B cell (primary cell): ENCODE results near the gene RAD50. TPM values are rescaled to one million over a fixed set of nuclear protein-coding genes. Genes with fewer than 3 reads are reported as not detected.
"Not testable (repeated sequence)": the region's sequence is repeated elsewhere in the genome, so short reads cannot be mapped to it uniquely, and the experiment has no call there.

Experiments used
- ATAC-seq: fragments of 200-7000 bp; cut with Tn5 transposase; one replicate; pipeline ENCODE4 v1.10.0; 2021; ENCODE audit warnings: low read depth, mild to moderate bottlenecking, moderate number of reproducible peaks, moderate library complexity
- CTCF ChIA-PET: fragments of 350-600 bp; sonication (Branson Sonifier 250); formaldehyde crosslinking; loops from one replicate; lab custom pipeline; 2021; ENCODE audit warnings: antibody characterized with exemption, inconsistent platforms; lab: Charles Lee
- POLR2A ChIA-PET: fragments of 350-600 bp; sonication (Branson Sonifier 250); formaldehyde crosslinking; loops from one replicate; lab custom pipeline; 2021; ENCODE audit warnings: antibody characterized with exemption; lab: Charles Lee
- DNase-seq: peaks from one replicate; pipeline ENCODE4 v3.0.0; 2013
- H2AFZ ChIP-seq: 2 replicates; pipeline ENCODE4 v1.6.1; 2012; ENCODE audit warnings: mild to moderate bottlenecking, low read depth, low read length; ENCODE audit not compliant: insufficient read depth, poor library complexity, severe bottlenecking
- H3K27ac ChIP-seq, 2 donors: 1 replicate in 1 of 2; 2 replicates in 1 of 2; pipeline ENCODE4 v1.5.1; 2012 to 2013; ENCODE audit warnings: low read length in 2 of 2, mild to moderate bottlenecking in 2 of 2, moderate library complexity in 1 of 2
- H3K27me3 ChIP-seq, 4 experiments: fragments of 200-600 bp in 1 of 4; sonication (generic) in 1 of 4; replicated peaks in 1 of 4; 1 replicate in 2 of 4; 2 replicates in 2 of 4; pipeline versions ENCODE4 v1.6.1 to v1.7.0; 2013 to 2016; ENCODE audit warnings: low read length in 3 of 4, mild to moderate bottlenecking in 2 of 4, mixed read lengths in 1 of 4, moderate library complexity in 1 of 4; ENCODE audit not compliant: insufficient read depth in 4 of 4, control insufficient read depth in 3 of 4; ENCODE audit errors: control extremely low read depth in 1 of 4
- H3K36me3 ChIP-seq, 2 experiments: replicated peaks in 1 of 2; 1 replicate in 1 of 2; 2 replicates in 1 of 2; pipeline versions ENCODE4 v1.6.1 to v1.7.1; 2013; ENCODE audit warnings: low read length in 1 of 2; ENCODE audit not compliant: insufficient read depth in 2 of 2, control insufficient read depth in 1 of 2; ENCODE audit errors: control extremely low read depth in 1 of 2, extremely low read depth in 1 of 2
- H3K4me1 ChIP-seq, 2 donors: fragments of 200-600 bp in 1 of 2; sonication (generic) in 1 of 2; 1 replicate in 1 of 2; 2 replicates in 1 of 2; pipeline versions ENCODE4 v1.5.1 to v1.6.1; 2013 to 2017; ENCODE audit warnings: low read length in 2 of 2; ENCODE audit not compliant: control insufficient read depth in 2 of 2, insufficient read depth in 2 of 2
- H3K4me2 ChIP-seq: replicated peaks from 2 replicates; pipeline ENCODE3; 2012; ENCODE audit warnings: mild to moderate bottlenecking, low read depth, low read length; ENCODE audit not compliant: poor library complexity, severe bottlenecking
- H3K4me3 ChIP-seq, 5 experiments: fragments of 200-600 bp in 1 of 5; sonication (generic) in 1 of 5; 1 replicate in 3 of 5; 2 replicates in 2 of 5; pipeline versions ENCODE4 v1.5.1 to v1.7.0; 2011 to 2016; ENCODE audit warnings: low read length in 4 of 5, mild to moderate bottlenecking in 4 of 5, low read depth in 2 of 5, control low read depth in 1 of 5, moderate library complexity in 1 of 5; ENCODE audit not compliant: insufficient read depth in 1 of 5; ENCODE audit errors: control extremely low read depth in 1 of 5, extremely low read depth in 1 of 5
- H3K79me2 ChIP-seq: fragments of 200-600 bp; sonication (generic); one replicate; pipeline ENCODE4 v1.6.0; 2016; ENCODE audit warnings: low read length; ENCODE audit not compliant: control insufficient read depth, insufficient read depth
- H3K9ac ChIP-seq: fragments of 200-600 bp; sonication (generic); 2 replicates; pipeline ENCODE4 v1.6.1; 2017; ENCODE audit warnings: mild to moderate bottlenecking, low read length, moderate library complexity
- H3K9me3 ChIP-seq, 3 donors: one replicate each; pipeline versions ENCODE4 v1.6.1 to v1.7.1; 2013; ENCODE audit warnings: low read length in 2 of 3; ENCODE audit not compliant: control insufficient read depth in 2 of 3, insufficient read depth in 1 of 3; ENCODE audit errors: control extremely low read depth in 1 of 3
- H4K20me1 ChIP-seq: 2 replicates; pipeline ENCODE4 v1.6.0; 2012; ENCODE audit warnings: mild to moderate bottlenecking, low read length; ENCODE audit not compliant: insufficient read depth, control insufficient read depth, poor library complexity, severe bottlenecking
- H3K27ac Mint-ChIP-seq: one replicate; pipeline ENCODE4 v1.8.0; 2021; ENCODE audit warnings: mixed read lengths
- H3K27me3 Mint-ChIP-seq: one replicate; pipeline ENCODE4 v1.8.0; 2021; ENCODE audit warnings: mixed read lengths
- H3K4me1 Mint-ChIP-seq: one replicate; pipeline ENCODE4 v1.8.0; 2021; ENCODE audit warnings: mixed read lengths
- H3K4me3 Mint-ChIP-seq: one replicate; pipeline ENCODE4 v1.8.0; 2021; ENCODE audit warnings: mixed read lengths
- H3K9me3 Mint-ChIP-seq: one replicate; pipeline ENCODE4 v1.8.0; 2022; ENCODE audit warnings: mixed read lengths; ENCODE audit not compliant: insufficient read depth
- CTCF ChIP-seq: fragments of 200-600 bp; IDR thresholded peaks from one replicate; pipeline ENCODE4 v1.8.0; 2022; ENCODE audit warnings: antibody characterized with exemption, mild to moderate bottlenecking
- EZH2 ChIP-seq: IDR thresholded peaks from 2 replicates; pipeline ENCODE4 v1.6.1; 2012; ENCODE audit warnings: borderline replicate concordance, low read depth, mild to moderate bottlenecking, moderate library complexity, low read length; ENCODE audit not compliant: insufficient read depth, poor library complexity, severe bottlenecking
- WGBS: methylation state at CpG from one replicate; pipeline ENCODE4 v1.1.5; 2013; ENCODE audit warnings: missing lambda C conversion rate; ENCODE audit not compliant: insufficient coverage; 5-methylcytosine and 5-hydroxymethylcytosine counted together
- intact Hi-C: fragments of 100-400 bp; cut with micrococcal nuclease; formaldehyde crosslinking; loops from one replicate; pipeline ENCODE4 v1.10.0; 2022
- polyA plus RNA-seq: library from polyadenylated mRNA; depleted of rRNA; stranded (reverse); fragments of >200 nt; gene quantifications from 2 replicates; pipeline ENCODE4 v1.2.3, GENCODE V29; 2012
- total RNA-seq, 2 donors: library from RNA; stranded (reverse); fragments of 120-200 nt in 1 of 2; gene quantifications; 1 replicate in 1 of 2; 2 replicates in 1 of 2; pipeline versions ENCODE4 v1.2.3 to v1.2.4, GENCODE V29; 2013 to 2022

Gene RAD50
- total and polyA plus RNA-seq, 2 donors (not counting 1 experiment from before 2014, with no cell fraction given) = 11.2 to 32.7 TPM

GRCh38 chr5:132546108-132546507 is 10.7 kb upstream of the RAD50 start:
- WGBS = no CpG with 5 or more reads among the region's 2 CpGs
- Histone ChIP-seq H3K9me3 (no peaks in the 10 kb centered on the region), H3K36me3 (no peaks in the 10 kb centered on the region), H2AFZ (no peak overlapping the region), H3K27me3 (no peaks in the 10 kb centered on the region), H3K4me3 (no peak overlapping the region), H3K4me2 (no peak overlapping the region), H3K9ac (no peak overlapping the region), H3K79me2 (no peaks in the 10 kb centered on the region), H3K27ac (no peak overlapping the region), H3K4me1 (no peaks in the 10 kb centered on the region), H4K20me1 (no peaks in the 10 kb centered on the region)
- Mint-ChIP-seq H3K4me1 (no peaks in the 10 kb centered on the region), H3K4me3 (no peak overlapping the region), H3K27ac (no peak overlapping the region), H3K9me3 (no peaks in the 10 kb centered on the region), H3K27me3 (peaks cover 1% of the 10 kb centered on the region)
- no peak for TF ChIP-seq EZH2
- TF ChIP-seq CTCF = no peak
- POLR2A ChIA-PET = interaction anchor here (0.8 kb wide), 1 partner anchor 256 kb away, joined by 3 read pairs; no protein-coding TSS in a partner anchor
- intact Hi-C loops = no loop called here
- ATAC-seq (no peak), DNase-seq (no peak)
- CTCF ChIA-PET = no interaction called here

GRCh38 chr5:132547269-132547668 is 9.5 kb upstream of the RAD50 start:
- H3K27ac ChIP-seq = no peak overlapping the region
- Mint-ChIP-seq H3K4me1 (no peaks in the 10 kb centered on the region), H3K27ac (no peak overlapping the region), H3K4me3 (no peak overlapping the region), H3K27me3 (no peaks in the 10 kb centered on the region), H3K9me3 (no peaks in the 10 kb centered on the region)
- no peak for ATAC-seq
- POLR2A ChIA-PET = no interaction called here
- intact Hi-C loops = no loop called here
- H3K27me3 ChIP-seq = no peaks in the 10 kb centered on the region
- no peak for DNase-seq
- 83% methylated on average over 1 of the region's 2 CpGs for WGBS
- H2AFZ ChIP-seq = no peak overlapping the region
- no peaks in the 10 kb centered on the region for H3K9me3 ChIP-seq
- no peaks in the 10 kb centered on the region for H3K36me3 ChIP-seq
- H3K9ac ChIP-seq = no peak overlapping the region
- no peaks in the 10 kb centered on the region for H3K79me2 ChIP-seq
- H3K4me1 ChIP-seq = no peaks in the 10 kb centered on the region
- CTCF ChIA-PET = interaction anchor here (2.8 kb wide), 1 partner anchor 20 kb away, joined by 7 read pairs; no protein-coding TSS in a partner anchor
- no peak overlapping the region for H3K4me2 ChIP-seq
- TF ChIP-seq CTCF (no peak), EZH2 (no peak)
- no peak overlapping the region for H3K4me3 ChIP-seq
- H4K20me1 ChIP-seq = no peaks in the 10 kb centered on the region

- intact Hi-C loops, H3K79me2 ChIP-seq, H3K27me3 ChIP-seq, POLR2A ChIA-PET, H3K27me3 Mint-ChIP-seq, H3K9me3 Mint-ChIP-seq, H3K9me3 ChIP-seq, H3K4me1 Mint-ChIP-seq, H3K4me2 ChIP-seq, H3K4me1 ChIP-seq, H3K27ac ChIP-seq, H4K20me1 ChIP-seq, H3K9ac ChIP-seq, H3K4me3 Mint-ChIP-seq, H3K27ac Mint-ChIP-seq, H3K36me3 ChIP-seq, DNase-seq, ATAC-seq, H3K4me3 ChIP-seq, H2AFZ ChIP-seq: not testable (repeated sequence)
- WGBS = no CpG with 5 or more reads among the region's 7 CpGs
- CTCF ChIA-PET = interaction anchor here (1.2 to 2.8 kb wide), 2 partner anchors 22 to 162 kb away, joined by 3 to 7 read pairs; no protein-coding TSS in a partner anchor
Observed at GRCh38 chr5:132548834-132549233, 7.9 kb upstream of the RAD50 start.
